ENCODE results near the gene EZR.

- TF ChIP-seq CTCF (IDR thresholded peaks at IDR 0.05) (no peak), POLR2A (IDR thresholded peaks at IDR 0.05) (no peak)
These were observed 47.0 kb downstream of the EZR start for GRCh38 chr6:158772172-158772571.
